KG1 (cell line): ENCODE data around the gene CPLX4.

Experiments used
- DNase-seq: peaks from one replicate; lab custom pipeline; 2025; lab: John Stamatoyannopoulos, UW

CPLX4 gene

GRCh38 chr18:59318460-59319050 lies at the start of gene CPLX4:
Gene CPLX4 (minus strand): TSS chr18:59318649. CDS start chr18:59318462, 187 bp downstream.
- DNase-seq: no peak

- no peak for DNase-seq
Observed at GRCh38 chr18:59360381-59360780, 41.9 kb upstream of the CPLX4 start.

- peak; percentile 67 for DNase-seq
Observed at GRCh38 chr18:59359576-59359952, 41.1 kb upstream of the CPLX4 start.

- peak; percentile 84 for DNase-seq
Observed at GRCh38 chr18:59358712-59359575, 40.5 kb upstream of the CPLX4 start, which contains the start of gene LMAN1. Gene LMAN1 (minus strand): TSS chr18:59359265. CDS start chr18:59359244, 21 bp downstream.

GRCh38 chr18:59358414-59358711 lies 39.9 kb upstream of the CPLX4 start:
- DNase-seq: no peak

GRCh38 chr18:59357928-59358327 lies 39.5 kb upstream of the CPLX4 start:
- no peak for DNase-seq

GRCh38 chr18:59354731-59355130 lies 36.3 kb upstream of the CPLX4 start:
- no peak for DNase-seq

GRCh38 chr18:59353079-59353680 lies 34.7 kb upstream of the CPLX4 start:
- no peak for DNase-seq

GRCh38 chr18:59352250-59352855 lies 33.9 kb upstream of the CPLX4 start:
- DNase-seq: no peak

GRCh38 chr18:59345556-59345955 lies 27.1 kb upstream of the CPLX4 start:
- no peak for DNase-seq

GRCh38 chr18:59344996-59345395 lies 26.5 kb upstream of the CPLX4 start:
- DNase-seq: no peak

- no peak for DNase-seq
Observed at GRCh38 chr18:59343926-59344325, 25.5 kb upstream of the CPLX4 start.

- DNase-seq: no peak
Observed at GRCh38 chr18:59340817-59341216, 22.4 kb upstream of the CPLX4 start.

GRCh38 chr18:59340312-59340711 lies 21.9 kb upstream of the CPLX4 start:
- DNase-seq: no peak

- DNase-seq: no peak
Observed at GRCh38 chr18:59332986-59333385, 14.5 kb upstream of the CPLX4 start.

GRCh38 chr18:59328683-59329082 lies 10.2 kb upstream of the CPLX4 start:
- DNase-seq: no peak

- no peak for DNase-seq
Observed at GRCh38 chr18:59325965-59326364, 7.5 kb upstream of the CPLX4 start.

- DNase-seq: no peak
Observed at GRCh38 chr18:59324623-59324971, 6.1 kb upstream of the CPLX4 start.

GRCh38 chr18:59323931-59324622 lies 5.6 kb upstream of the CPLX4 start:
- no peak for DNase-seq

- DNase-seq: no peak
Observed at GRCh38 chr18:59311631-59312030, 6.8 kb downstream of the CPLX4 start.

- no peak for DNase-seq
Observed at GRCh38 chr18:59308938-59309260, 9.6 kb downstream of the CPLX4 start.

- DNase-seq: peak; percentile 35
Observed at GRCh38 chr18:59308248-59308937, 10.1 kb downstream of the CPLX4 start.
